NT2/D1 (cell line): ENCODE data around the gene LAMB1.

Experiments used
- SUZ12 ChIP-seq: IDR thresholded peaks from 2 replicates; pipeline ENCODE4 v1.6.1; 2011; ENCODE audit not compliant: insufficient read length, insufficient read depth; ENCODE audit errors: extremely low read depth
- YY1 ChIP-seq: IDR thresholded peaks from 2 replicates; pipeline ENCODE4 v1.6.1; 2011; ENCODE audit not compliant: insufficient read length, insufficient read depth

DNA sequence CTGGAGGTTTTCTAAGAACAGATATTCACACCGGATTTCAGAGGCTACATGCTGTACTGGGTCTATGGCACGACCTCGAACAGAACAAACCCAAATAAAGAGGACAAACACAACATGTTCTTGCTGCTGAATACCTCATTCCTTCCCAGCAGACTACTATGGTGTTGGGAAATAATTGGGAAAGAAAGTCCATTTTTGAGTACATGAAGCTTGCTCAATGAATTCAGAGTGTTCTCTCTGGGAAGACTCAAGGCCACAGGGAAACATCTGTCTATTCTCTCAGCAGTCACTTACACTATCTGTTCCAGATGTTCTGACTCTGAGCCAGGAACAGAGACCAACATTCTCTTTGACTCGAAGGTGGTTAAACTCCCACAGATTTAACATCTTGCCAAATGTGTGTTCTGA is 30.9 kb downstream of the LAMB1 start:
- TF ChIP-seq YY1 (no peak), SUZ12 (no peak)
